T-helper 2 cell treated with Interferon-gamma antibody and Interleukin-4, amounts not matched to agents 5 μg/mL and 100 μg/mL, for 36 hours (primary cell): ENCODE results near the gene LCT.

Source experiments
- DNase-seq: peaks from one replicate; pipeline ENCODE4 v3.0.0; 2021; ENCODE audit warnings: low spot score
- H3K27ac Mint-ChIP-seq: one replicate; pipeline ENCODE4 v1.8.0; 2021; ENCODE audit warnings: mild to moderate bottlenecking, mixed read lengths
- H3K27me3 Mint-ChIP-seq: one replicate; pipeline ENCODE4 v1.8.0; 2021; ENCODE audit warnings: low read depth, mixed read lengths
- H3K36me3 Mint-ChIP-seq: one replicate; pipeline ENCODE4 v1.8.0; 2021; ENCODE audit warnings: low read depth, mixed read lengths
- H3K4me1 Mint-ChIP-seq: one replicate; pipeline ENCODE4 v1.8.0; 2021; ENCODE audit warnings: low read depth, mixed read lengths
- H3K4me3 Mint-ChIP-seq: one replicate; pipeline ENCODE4 v1.8.0; 2022; ENCODE audit warnings: mild to moderate bottlenecking, moderate library complexity, mixed read lengths
- H3K9me3 Mint-ChIP-seq: one replicate; pipeline ENCODE4 v1.8.0; 2021; ENCODE audit warnings: mixed read lengths

The LCT gene

DNA sequence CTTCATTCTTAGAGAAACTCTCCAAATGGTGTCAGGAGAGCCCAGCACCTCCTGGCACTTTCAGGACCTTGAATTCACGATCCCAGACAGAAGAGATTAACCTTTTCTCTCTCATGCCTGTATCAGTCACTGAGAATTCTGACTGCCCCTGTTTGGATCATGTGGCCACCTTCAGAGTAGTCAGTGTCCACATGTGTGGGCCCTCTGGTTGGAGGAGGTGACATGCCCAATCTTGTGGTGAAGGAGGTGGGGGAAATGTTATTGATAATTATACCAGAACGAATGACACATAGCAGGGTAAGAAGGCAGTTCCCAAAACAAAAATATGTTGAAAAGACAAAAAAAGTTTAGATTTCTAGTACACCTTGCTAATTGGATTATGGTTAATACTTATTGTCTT is 63.7 kb downstream of the LCT start:
- H3K9me3 Mint-ChIP-seq, result peaks cover 4% of the 10 kb centered on the region
- no peak overlapping the region for H3K4me3 Mint-ChIP-seq
- no peak for DNase-seq
- peaks cover 71% of the 10 kb centered on the region for H3K36me3 Mint-ChIP-seq
- no peaks in the 10 kb centered on the region for H3K27me3 Mint-ChIP-seq
- peaks cover 3% of the 10 kb centered on the region for H3K4me1 Mint-ChIP-seq
- no peak overlapping the region for H3K27ac Mint-ChIP-seq

DNA sequence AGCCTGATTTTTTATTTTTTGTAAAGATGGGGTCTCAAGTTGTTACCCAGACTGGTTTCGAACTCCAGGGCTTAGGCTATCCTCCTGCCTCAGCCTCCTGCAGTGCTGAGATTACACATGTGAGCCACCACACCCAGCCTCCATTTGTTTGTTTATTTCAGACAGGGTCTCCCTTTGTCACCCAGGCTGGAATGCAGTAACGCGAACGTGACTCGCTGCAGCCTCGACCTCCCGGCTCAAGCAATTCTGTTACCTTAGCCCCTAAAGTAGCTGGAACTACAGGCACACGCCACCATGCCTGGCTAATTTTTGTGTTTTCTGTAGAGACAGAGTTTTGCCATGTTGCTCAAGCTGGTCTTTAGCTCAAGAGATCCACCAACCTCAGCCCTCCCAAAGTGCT is 68.1 kb downstream of the LCT start:
- peaks cover 61% of the 10 kb centered on the region for H3K36me3 Mint-ChIP-seq
- H3K27ac Mint-ChIP-seq, result no peak overlapping the region
- H3K9me3 Mint-ChIP-seq, result peaks cover 4% of the 10 kb centered on the region
- no peaks in the 10 kb centered on the region for H3K27me3 Mint-ChIP-seq
- no peak overlapping the region for H3K4me3 Mint-ChIP-seq
- H3K4me1 Mint-ChIP-seq, result peaks cover 3% of the 10 kb centered on the region
- no peak for DNase-seq

DNA sequence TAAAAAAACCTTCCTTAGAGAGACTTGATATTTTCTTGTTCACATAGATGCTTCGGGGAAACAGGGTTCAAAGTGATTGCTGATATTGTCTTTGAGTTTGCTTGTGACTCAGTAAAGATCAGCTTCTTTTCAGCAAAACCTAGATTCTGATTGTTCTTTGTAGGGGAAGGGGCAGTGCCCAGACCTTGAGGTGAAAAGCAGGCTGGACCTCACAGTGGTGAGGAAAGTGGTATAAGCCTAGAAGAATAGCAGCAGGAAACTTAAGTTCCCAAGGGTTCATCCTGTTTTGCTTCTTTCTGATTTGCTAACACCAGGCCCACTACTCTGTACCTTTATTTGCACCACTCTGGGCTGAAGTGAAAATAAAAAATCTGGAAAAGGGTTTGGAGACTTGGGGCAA is 74.5 kb downstream of the LCT start:
- no peak for DNase-seq
- peaks cover 56% of the 10 kb centered on the region for H3K36me3 Mint-ChIP-seq
- H3K27ac Mint-ChIP-seq, result no peak overlapping the region
- no peaks in the 10 kb centered on the region for H3K4me1 Mint-ChIP-seq
- no peaks in the 10 kb centered on the region for H3K27me3 Mint-ChIP-seq
- H3K9me3 Mint-ChIP-seq, result no peaks in the 10 kb centered on the region
- no peak overlapping the region for H3K4me3 Mint-ChIP-seq

DNA sequence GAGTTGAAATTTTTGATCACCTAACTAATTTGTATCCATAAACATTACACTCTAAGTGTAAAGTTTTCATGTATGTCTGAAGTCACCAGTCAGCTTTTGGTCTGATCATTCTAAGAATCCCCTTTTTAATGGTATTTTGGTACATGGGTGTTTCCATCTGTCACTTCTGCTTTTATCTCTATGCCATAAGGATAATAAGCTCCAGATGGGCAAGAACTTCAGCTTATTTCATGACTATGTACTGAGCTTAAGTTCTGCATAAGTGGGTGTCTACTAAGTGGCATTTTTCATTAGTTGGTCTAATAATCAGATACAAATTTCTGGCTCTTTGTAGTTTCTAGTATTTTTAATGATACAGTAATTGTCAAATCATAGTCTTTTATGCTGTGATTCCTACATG is 75.0 kb downstream of the LCT start:
- Mint-ChIP-seq H3K4me1 (no peaks in the 10 kb centered on the region), H3K27ac (no peak overlapping the region), H3K36me3 (peaks cover 58% of the 10 kb centered on the region), H3K4me3 (no peak overlapping the region), H3K27me3 (no peaks in the 10 kb centered on the region), H3K9me3 (peaks cover 3% of the 10 kb centered on the region)
- DNase-seq, result no peak

DNA sequence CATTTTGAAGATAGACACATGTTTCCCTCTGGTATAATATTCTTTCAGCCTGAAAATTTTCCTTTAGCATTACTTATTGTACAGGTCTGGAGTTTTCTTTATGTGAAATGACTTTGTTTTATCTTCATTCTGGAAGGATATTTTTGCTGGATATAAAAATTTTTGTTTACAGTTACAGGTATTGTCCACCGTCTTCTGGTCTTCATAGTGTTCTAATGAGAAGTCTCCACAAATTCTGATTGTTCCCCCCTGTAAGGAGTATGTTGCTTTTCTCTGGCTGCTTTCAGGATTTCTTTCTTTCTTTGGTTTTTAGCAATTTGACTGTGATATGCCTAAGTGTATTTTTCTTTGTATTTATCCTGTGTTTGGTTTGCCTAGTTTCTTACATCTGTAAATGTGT is 80.3 kb downstream of the LCT start:
- Mint-ChIP-seq H3K4me3 (no peak overlapping the region), H3K9me3 (peaks cover 20% of the 10 kb centered on the region), H3K4me1 (no peaks in the 10 kb centered on the region), H3K36me3 (peaks cover 73% of the 10 kb centered on the region), H3K27me3 (no peaks in the 10 kb centered on the region), H3K27ac (no peak overlapping the region)
- no peak for DNase-seq

DNA sequence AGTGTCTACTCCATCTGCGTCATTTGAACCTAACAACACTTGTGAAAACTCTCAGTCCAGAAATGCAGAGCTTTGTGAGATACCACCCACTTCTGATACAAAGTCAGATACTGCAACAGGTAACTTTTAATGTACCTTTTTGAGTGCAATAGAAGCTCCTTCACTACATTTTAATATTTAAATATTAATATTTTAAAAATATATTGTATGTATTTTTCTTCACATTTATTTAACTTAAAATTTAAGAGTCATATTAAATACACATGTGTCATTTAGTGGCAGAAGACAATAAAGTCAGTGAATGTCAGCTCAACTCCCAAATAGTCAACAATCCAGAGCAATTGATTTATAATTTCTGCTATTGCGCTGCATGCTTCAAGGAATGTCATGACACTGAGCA is 81.4 kb downstream of the LCT start:
- H3K4me1 Mint-ChIP-seq, result no peaks in the 10 kb centered on the region

DNA sequence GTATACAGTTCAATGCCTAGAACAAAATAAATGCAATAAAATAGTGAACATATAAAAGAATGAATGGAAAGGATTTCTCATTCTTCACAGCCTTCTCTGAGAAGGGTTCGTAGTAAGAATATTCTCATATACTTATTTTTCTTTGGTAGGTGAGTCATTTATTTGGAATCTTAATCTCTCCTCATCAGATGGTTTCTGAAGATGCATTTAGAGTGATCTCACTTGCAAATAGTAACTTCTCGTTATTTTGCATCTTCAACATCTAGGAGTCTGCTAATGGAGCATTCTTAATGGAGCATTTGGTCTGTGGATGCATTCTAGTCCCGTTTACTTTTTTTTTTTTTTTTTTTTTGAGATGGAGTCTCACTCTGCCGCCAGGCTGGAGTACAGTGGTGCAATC is 91.4 kb downstream of the LCT start:
- no peak overlapping the region for H3K27ac Mint-ChIP-seq
- peaks cover 30% of the 10 kb centered on the region for H3K4me1 Mint-ChIP-seq
- H3K4me3 Mint-ChIP-seq, result no peak overlapping the region
- H3K36me3 Mint-ChIP-seq, result peaks cover 50% of the 10 kb centered on the region
- no peak for DNase-seq
- no peaks in the 10 kb centered on the region for H3K27me3 Mint-ChIP-seq
- peaks cover 4% of the 10 kb centered on the region for H3K9me3 Mint-ChIP-seq

More for the DNA sequence above, 81.4 kb downstream of the LCT start:
- peaks cover 20% of the 10 kb centered on the region for H3K9me3 Mint-ChIP-seq
- H3K27ac Mint-ChIP-seq, result no peak overlapping the region
- no peaks in the 10 kb centered on the region for H3K27me3 Mint-ChIP-seq
- H3K4me3 Mint-ChIP-seq, result no peak overlapping the region
- DNase-seq, result no peak
- peaks cover 67% of the 10 kb centered on the region for H3K36me3 Mint-ChIP-seq

DNA sequence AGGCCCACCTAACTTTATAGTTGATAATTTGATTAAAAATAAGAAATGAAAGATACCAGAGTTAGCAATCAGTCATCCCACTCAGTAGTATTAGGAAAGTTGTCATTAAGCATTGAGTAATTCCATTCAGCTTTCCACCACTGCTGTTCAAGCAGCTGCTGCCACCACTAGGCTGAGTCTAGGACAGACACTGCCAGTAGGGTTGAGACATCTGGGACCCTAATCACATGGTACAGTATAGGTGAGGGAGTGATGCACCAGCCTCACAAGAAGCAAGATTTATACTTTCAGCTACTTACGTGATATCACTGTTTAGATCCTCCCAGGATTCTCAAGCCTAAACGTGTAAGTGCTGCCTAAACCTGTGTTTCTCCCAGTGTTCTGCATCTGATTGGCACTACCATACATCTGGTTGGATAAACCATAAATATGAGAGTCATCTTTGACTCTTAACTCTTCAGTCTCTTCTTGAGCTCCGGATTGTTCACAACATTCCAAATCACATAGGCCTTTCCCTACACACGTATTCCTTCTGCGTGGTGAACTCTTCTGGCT is 92.1 kb downstream of the LCT start:
- peak overlapping the region; percentile 70 for H3K4me3 Mint-ChIP-seq
- H3K36me3 Mint-ChIP-seq, result peaks cover 45% of the 10 kb centered on the region
- peak; percentile 21 for DNase-seq
- H3K27me3 Mint-ChIP-seq, result no peaks in the 10 kb centered on the region
- peaks cover 4% of the 10 kb centered on the region for H3K9me3 Mint-ChIP-seq
- H3K27ac Mint-ChIP-seq, result no peak overlapping the region
- H3K4me1 Mint-ChIP-seq, result peaks cover 30% of the 10 kb centered on the region

DNA sequence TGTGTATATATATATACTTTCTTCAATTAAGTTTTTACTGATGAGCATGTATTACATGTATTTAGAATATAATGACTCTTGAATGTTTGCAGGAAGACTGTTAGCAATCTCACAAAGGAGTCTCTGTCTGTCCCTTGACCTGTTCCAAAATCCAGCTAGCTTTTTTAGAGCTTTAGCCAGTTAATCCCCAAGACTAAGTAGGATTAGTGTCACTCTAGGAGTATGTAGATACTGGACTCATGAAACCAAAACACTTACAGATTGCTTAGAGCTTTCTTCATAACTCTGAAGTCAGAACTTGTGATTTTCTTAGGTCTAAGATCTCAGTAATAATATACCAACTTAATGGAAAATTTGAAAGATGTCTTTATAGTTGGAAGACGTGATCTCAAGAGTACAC is 93.1 kb downstream of the LCT start:
- Mint-ChIP-seq H3K36me3 (peaks cover 37% of the 10 kb centered on the region), H3K4me1 (peaks cover 26% of the 10 kb centered on the region), H3K4me3 (peak overlapping the region; percentile 70), H3K9me3 (peaks cover 4% of the 10 kb centered on the region), H3K27ac (peak overlapping the region; percentile 36), H3K27me3 (no peaks in the 10 kb centered on the region)
- no peak for DNase-seq

DNA sequence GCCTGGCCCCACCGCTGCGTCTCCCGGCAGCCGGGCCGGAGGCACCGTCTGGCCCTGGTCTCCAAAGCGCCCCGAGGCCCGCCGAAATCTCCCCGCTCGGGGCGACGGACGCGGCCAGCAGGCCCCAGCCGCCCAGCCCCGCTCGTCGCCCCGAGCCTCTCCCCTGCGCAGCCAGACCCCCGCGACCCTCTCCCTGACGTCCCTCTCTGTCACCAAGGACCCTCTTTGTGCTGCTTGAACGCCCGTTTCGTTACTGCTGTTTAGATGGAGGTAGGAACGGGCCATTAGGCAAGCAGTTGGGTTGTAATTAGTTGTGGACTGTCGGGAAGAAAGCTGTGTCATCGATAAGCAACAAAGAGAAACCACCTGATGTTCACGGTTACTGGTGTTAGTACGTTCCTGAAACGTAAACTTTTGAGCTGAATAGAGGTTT is 94.6 kb downstream of the LCT start:
- DNase-seq, result peak; percentile 43
- peaks cover 26% of the 10 kb centered on the region for H3K4me1 Mint-ChIP-seq
- H3K27ac Mint-ChIP-seq, result peak overlapping the region; percentile 99
- peaks cover 31% of the 10 kb centered on the region for H3K36me3 Mint-ChIP-seq
- H3K4me3 Mint-ChIP-seq, result peak overlapping the region; percentile 95
- H3K27me3 Mint-ChIP-seq, result no peaks in the 10 kb centered on the region
- H3K9me3 Mint-ChIP-seq, result peaks cover 4% of the 10 kb centered on the region

DNA sequence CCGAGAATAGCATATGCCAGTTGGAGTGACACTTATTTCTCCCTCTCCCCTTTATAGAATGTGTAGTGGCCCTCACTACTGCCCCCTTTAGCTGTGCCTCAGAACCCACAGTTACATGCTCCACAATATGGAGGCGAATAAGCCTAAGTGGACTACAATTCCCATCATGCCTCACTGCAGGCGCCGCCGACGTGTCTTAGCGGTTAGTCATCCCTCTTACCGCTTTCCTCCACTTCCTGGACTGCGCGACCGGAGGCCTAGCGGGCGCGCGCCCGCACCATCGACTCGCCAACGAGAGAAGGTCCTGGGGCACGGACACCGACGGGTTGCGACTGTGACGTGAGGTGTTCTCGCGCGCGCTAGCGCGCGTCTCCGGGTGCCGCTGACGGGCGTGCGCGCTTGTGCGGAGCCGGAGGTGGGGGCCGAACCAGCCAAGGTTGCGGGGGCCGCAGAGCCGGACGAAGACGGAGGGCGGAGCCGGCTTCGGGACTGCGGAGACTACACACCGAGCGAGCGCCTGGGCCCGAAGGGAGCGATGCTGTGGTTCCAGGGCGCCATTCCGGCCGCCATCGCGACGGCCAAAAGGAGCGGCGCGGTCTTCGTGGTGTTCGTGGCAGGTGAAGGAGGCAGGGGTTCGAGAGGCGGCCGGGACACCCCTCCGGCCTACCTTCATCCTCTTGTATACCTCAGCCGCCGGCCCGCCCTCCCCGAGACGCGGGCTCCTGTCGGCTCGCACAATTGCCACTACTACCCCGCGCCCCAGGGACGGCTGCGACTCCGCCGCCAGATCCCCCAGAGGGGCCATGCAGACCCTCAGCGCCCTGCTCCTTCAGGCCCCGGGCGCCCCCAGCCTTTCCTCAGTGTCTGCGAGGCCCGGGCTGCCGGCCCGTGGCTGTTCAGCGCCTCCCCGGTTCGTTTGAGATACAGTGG is 95.3 kb downstream of the LCT start, which contains the start of gene UBXN4:
Gene UBXN4 (plus strand): TSS at position 461 of the 930 bp plus-strand sequence. CDS start 75 bp downstream, at position 536.
- Mint-ChIP-seq H3K27ac (peak within 1 kb of the TSS; percentile 99), H3K4me1 (peaks cover 23% of the 10 kb centered on the region)

DNA sequence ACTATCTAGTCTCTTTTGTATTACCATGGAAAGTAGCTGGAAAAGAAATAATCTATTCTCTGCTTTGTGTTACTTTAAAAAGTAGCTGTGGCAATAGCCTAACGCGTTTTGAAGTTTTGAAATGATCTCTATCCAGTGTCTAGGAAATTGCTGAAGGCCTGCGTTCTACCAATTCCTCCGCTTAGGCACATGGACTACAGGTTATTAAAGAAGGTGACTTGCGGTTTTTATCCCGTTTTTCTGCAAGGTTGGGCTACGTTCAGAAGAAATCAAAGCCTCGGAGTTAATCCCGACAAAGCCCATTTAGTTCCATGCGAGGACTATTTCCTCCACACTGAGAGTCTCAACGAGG is 96.0 kb downstream of the LCT start:
- no peak for DNase-seq
- H3K4me3 Mint-ChIP-seq, result no peak overlapping the region
- peaks cover 17% of the 10 kb centered on the region for H3K4me1 Mint-ChIP-seq
- no peak overlapping the region for H3K27ac Mint-ChIP-seq
- H3K27me3 Mint-ChIP-seq, result no peaks in the 10 kb centered on the region
- peaks cover 21% of the 10 kb centered on the region for H3K36me3 Mint-ChIP-seq
- peaks cover 4% of the 10 kb centered on the region for H3K9me3 Mint-ChIP-seq

More for the DNA sequence above, 95.3 kb downstream of the LCT start, which contains the start of gene UBXN4:
- DNase-seq, result peak; percentile 92
- Mint-ChIP-seq H3K4me3 (peak within 1 kb of the TSS; percentile 95), H3K27me3 (no peaks in the 10 kb centered on the region), H3K9me3 (peaks cover 4% of the 10 kb centered on the region), H3K36me3 (peaks cover 28% of the 10 kb centered on the region)

DNA sequence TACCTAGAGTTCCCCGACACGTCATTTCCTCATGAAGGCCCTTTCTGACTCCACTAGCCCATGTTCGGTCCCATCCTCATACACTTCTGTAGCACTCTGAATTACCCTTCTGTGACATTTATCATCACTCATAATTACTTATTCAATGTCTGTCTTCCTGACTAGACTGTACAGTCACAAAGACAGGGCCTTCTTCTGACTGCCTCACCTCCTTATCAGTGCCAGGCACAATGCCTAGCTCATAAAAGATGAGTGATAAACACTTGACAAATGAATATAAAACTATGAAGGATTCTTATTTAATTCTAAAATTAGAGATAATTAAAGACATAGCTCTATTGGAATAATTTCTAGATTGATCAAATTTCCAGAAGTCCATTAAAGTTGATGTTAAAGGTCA is 96.8 kb downstream of the LCT start:
- Mint-ChIP-seq H3K9me3 (peaks cover 4% of the 10 kb centered on the region), H3K36me3 (peaks cover 18% of the 10 kb centered on the region), H3K4me1 (peaks cover 15% of the 10 kb centered on the region), H3K4me3 (no peak overlapping the region), H3K27me3 (no peaks in the 10 kb centered on the region), H3K27ac (no peak overlapping the region)
- DNase-seq, result no peak
